WERI-Rb-1 (cell line): Measurements from ENCODE around the gene SORD.
A peak's percentile ranks its signal among the peaks of the same experiment; 100 is the strongest.
"Not testable (repeated sequence)": the region's sequence is repeated elsewhere in the genome, so short reads cannot be mapped to it uniquely, and the experiment has no call there.

Experiments used
- DNase-seq: peaks from one replicate; pipeline ENCODE4 v3.0.0-alpha.2; 2020
- H3K27ac ChIP-seq: fragments of 250-450 bp; sonication (Bioruptor Pico); 2 replicates; pipeline ENCODE4 v1.5.1; 2020; ENCODE audit warnings: mild to moderate bottlenecking, moderate library complexity
- H3K27me3 ChIP-seq: fragments of 250-450 bp; sonication (Bioruptor Pico); 2 replicates; pipeline ENCODE4 v1.5.1; 2021; ENCODE audit warnings: mild to moderate bottlenecking, low read depth, moderate library complexity; ENCODE audit not compliant: insufficient read depth, severe bottlenecking
- H3K36me3 ChIP-seq: fragments of 250-450 bp; sonication (Bioruptor Pico); 2 replicates; pipeline ENCODE4 v1.5.1; 2020; ENCODE audit warnings: mild to moderate bottlenecking, moderate library complexity
- H3K4me3 ChIP-seq: 2 replicates; pipeline ENCODE4 v1.5.1; 2011; ENCODE audit warnings: low read depth, mild to moderate bottlenecking, control low read depth, low read length
- H3K9me3 ChIP-seq: fragments of 250-450 bp; sonication (Bioruptor Pico); 2 replicates; pipeline ENCODE4 v1.5.1; 2021; ENCODE audit warnings: mild to moderate bottlenecking, moderate library complexity; ENCODE audit not compliant: severe bottlenecking
- TF ChIP-seq, protein P1 (sequence below): IDR thresholded peaks from 2 replicates; pipeline ENCODE4 v1.5.1; 2011; ENCODE audit warnings: low read depth, mild to moderate bottlenecking, control low read depth, inconsistent platforms, low read length

Gene SORD

DNA sequence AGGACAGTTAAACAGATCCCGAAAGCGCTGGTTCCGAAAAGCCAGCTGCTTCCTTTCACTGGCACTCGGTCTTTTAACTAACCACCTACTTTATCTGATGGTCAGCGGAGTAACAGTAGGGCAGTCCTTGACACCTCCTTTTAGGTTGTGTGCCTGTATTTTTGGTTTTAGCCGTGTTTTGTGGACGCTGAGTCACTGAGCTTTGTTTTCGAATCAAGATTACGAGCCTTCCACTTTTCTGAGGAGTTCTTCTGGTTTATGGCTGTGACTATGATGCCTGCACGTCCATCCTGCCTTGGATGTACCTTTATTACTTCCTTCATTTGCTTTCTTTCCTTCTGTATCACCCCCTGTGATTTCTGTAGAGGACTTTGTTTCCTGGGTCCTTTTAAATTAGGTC, 59.4 kb downstream of the SORD start:
- not testable (repeated sequence) for H3K9me3 ChIP-seq, H3K4me3 ChIP-seq, DNase-seq, H3K27me3 ChIP-seq, H3K36me3 ChIP-seq, H3K27ac ChIP-seq

DNA sequence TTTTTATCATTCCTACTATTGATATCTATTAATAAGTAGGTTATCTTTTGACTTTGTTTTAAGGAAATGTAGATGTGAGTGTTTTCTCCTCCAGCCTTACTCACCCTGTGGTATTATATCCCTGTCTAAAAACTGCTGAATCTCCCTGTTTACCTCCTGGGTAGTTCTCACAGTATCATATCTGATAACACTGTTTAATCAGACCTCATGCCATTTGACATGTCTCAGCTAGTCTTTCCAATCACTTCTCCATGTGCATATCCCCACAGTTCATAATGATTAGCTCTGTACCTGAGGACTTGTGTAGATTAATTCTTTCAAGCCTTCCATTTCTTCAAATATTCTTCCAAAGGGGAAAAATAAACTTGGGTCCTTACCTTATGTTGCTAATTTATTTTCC, 60.2 kb downstream of the SORD start:
- TF ChIP-seq, protein P1, sequence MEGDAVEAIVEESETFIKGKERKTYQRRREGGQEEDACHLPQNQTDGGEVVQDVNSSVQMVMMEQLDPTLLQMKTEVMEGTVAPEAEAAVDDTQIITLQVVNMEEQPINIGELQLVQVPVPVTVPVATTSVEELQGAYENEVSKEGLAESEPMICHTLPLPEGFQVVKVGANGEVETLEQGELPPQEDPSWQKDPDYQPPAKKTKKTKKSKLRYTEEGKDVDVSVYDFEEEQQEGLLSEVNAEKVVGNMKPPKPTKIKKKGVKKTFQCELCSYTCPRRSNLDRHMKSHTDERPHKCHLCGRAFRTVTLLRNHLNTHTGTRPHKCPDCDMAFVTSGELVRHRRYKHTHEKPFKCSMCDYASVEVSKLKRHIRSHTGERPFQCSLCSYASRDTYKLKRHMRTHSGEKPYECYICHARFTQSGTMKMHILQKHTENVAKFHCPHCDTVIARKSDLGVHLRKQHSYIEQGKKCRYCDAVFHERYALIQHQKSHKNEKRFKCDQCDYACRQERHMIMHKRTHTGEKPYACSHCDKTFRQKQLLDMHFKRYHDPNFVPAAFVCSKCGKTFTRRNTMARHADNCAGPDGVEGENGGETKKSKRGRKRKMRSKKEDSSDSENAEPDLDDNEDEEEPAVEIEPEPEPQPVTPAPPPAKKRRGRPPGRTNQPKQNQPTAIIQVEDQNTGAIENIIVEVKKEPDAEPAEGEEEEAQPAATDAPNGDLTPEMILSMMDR: no peak
- Histone ChIP-seq H3K36me3 (no peaks in the 10 kb centered on the region), H3K4me3 (no peak overlapping the region), H3K27ac (no peak overlapping the region), H3K27me3 (no peaks in the 10 kb centered on the region), H3K9me3 (no peaks in the 10 kb centered on the region)
- no peak for DNase-seq

DNA sequence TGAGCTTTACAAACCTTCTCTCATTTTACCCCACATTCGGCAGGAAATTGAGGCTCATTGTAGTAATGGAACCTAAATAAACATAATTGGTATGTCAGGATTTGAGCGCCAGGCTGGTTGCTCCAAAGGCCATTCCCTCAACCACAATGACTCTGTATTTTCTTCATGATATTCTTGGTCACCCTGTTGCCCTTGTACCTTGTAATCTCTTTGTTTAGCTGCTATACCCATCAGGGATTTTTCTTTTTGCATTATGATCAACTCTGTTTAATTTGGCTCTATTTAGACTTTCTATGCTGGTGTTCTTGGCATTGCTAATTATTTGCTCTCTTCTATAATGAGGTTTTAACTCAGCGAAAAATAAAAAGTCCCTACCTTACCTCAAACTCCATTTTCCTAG, 61.2 kb downstream of the SORD start:
- H3K36me3 ChIP-seq: no peaks in the 10 kb centered on the region
- no peak overlapping the region for H3K27ac ChIP-seq
- no peaks in the 10 kb centered on the region for H3K27me3 ChIP-seq
- no peaks in the 10 kb centered on the region for H3K9me3 ChIP-seq
- DNase-seq: no peak
- TF ChIP-seq, protein P1: no peak
- H3K4me3 ChIP-seq: no peak overlapping the region

DNA sequence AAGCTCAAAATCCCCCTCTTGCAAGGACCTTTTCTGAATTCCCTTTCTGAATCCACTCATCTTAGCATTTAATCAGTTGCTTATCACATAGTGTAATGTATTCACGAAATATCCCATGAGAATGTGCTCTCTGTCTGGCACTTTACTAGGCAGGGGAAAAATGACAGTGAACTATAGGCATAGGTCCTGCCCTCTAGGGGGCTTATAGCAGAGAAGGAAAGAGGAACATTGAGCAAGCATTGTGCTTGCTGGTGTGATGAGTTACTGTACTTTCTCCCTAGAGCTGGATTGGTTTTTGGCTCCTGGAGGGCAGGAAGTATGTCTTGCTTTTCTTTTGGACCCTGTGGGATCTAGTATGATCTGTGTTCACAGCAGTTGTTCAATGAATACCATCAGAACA, 64.5 kb downstream of the SORD start:
- no peak for DNase-seq
- Histone ChIP-seq H3K27ac (no peak overlapping the region), H3K4me3 (no peak overlapping the region), H3K27me3 (no peaks in the 10 kb centered on the region), H3K36me3 (no peaks in the 10 kb centered on the region), H3K9me3 (no peaks in the 10 kb centered on the region)
- TF ChIP-seq, protein P1: peak; percentile 31; the same call in 1 of the 2 replicates

DNA sequence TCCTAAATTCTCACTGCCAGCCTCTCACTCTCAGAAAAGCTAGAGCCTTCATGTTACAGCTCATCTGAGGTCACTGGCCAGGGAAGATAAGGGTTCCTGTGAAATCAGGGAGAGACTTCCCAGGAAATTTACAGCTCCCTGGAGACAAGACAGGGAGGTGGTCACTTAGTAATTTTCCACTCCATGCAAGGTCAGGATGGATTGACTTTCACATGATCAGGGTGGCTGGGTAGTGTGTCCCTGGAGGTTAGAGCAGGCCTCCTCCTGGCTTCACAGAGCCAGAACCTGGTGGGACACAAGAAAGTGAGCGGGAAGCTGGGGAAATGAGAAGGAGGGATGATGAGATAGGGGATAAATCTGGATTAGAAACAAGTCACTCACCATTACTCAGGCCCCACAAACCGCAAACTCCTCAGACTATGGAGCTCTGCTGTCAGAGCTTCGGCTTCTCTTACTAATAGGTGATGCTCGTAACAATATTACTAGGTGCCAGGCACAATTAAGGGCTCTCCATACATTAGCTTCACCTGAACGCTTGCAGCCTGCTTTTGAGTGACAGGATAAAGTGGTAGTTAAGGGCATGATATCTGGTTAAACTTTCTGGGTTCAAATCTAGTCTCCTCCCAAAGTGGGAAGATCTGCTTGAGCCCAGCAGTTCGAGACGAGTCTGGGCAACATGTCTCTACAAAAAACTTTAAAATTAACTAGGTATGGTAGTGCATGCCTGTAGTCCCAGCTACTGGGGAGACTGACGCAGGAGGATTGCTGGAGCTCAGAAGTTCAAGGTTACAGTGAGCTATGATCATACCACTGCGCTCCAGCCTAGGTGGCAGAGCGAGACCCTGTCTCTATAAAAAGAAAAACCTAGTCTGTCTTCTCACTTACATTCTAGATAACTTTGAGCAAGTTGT, 66.1 kb downstream of the SORD start:
- Histone ChIP-seq H3K9me3 (no peaks in the 10 kb centered on the region), H3K27ac (no peak overlapping the region), H3K4me3 (no peak overlapping the region), H3K27me3 (no peaks in the 10 kb centered on the region), H3K36me3 (no peaks in the 10 kb centered on the region)
- DNase-seq: peak; percentile 39
- TF ChIP-seq, protein P1: no peak

DNA sequence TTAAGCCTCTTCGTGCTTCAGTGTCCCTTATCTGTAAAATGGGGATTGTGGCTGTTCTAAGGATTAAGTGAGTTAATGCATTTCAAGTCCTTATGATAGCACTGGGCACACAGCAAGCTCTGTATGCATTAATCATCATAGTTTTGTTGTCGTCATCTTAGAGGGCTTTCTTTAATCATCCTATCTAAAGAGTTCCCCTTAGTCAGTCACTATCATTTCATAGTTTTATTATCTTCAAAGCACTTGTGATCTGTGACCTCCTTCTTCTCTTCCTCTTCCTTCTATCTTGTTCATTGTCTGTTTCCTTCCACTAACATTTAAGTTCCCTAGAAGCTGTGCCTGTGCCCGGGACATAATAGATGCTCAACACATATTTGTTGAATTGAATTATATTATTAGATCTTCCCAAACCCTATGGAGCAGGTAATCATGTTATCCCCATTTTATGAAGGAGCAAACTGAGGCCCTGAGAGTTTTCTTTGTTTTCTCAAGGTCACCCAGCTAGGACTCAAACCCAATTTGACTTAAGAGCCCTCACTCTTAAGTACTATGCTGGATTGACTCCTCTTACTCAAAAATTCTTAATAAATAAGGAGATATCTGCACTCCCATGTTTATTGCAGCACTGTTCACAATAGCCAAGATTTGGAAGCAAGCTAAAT, 66.8 kb downstream of the SORD start:
- DNase-seq: no peak
- Histone ChIP-seq H3K27ac (no peak overlapping the region), H3K4me3 (no peak overlapping the region), H3K9me3 (no peaks in the 10 kb centered on the region), H3K36me3 (no peaks in the 10 kb centered on the region), H3K27me3 (no peaks in the 10 kb centered on the region)
- TF ChIP-seq, protein P1: no peak
